Measurements from ENCODE around the gene TMEM243. TPM values are rescaled to one million over a fixed set of nuclear protein-coding genes. Genes with fewer than 3 reads are reported as not detected.

The TMEM243 gene
- total RNA-seq, 1 experiment from 2014 or later: 24.2 TPM

- peaks cover 13% of the 10 kb centered on the region for H3K27me3 Mint-ChIP-seq (ENCODE audit: insufficient read depth, unreplicated experiment)
- Histone ChIP-seq H3K9me3 (no peaks in the 10 kb centered on the region), H3K4me3 (ENCODE audit: low read depth, low read length) (no peak overlapping the region), H3K36me3 (ENCODE audit: control insufficient read depth, insufficient read depth, low read length) (no peaks in the 10 kb centered on the region), H3K27me3 (replicated peaks; ENCODE audit: control insufficient read depth, insufficient read depth, low read length) (no peaks in the 10 kb centered on the region; the same call in 1 of the 2 replicates), H3K4me1 (peaks cover 5% of the 10 kb centered on the region)
- no TSS peak for BruUV-seq (replicated peaks)
- POLR2A ChIA-PET: no interaction called here
- intact Hi-C loops (cut with micrococcal nuclease; ENCODE audit: unreplicated experiment): loop anchor here (10.0 kb wide), 1 partner anchor 189 kb away; no protein-coding TSS in a partner anchor
- H3K4me3 Mint-ChIP-seq (ENCODE audit: unreplicated experiment): no peak overlapping the region
- H3K27ac Mint-ChIP-seq (ENCODE audit: unreplicated experiment): no peak overlapping the region
- H3K9me3 Mint-ChIP-seq (ENCODE audit: unreplicated experiment): no peaks in the 10 kb centered on the region
- no peak for DNase-seq
- no peaks in the 10 kb centered on the region for H3K36me3 Mint-ChIP-seq (ENCODE audit: insufficient read depth, unreplicated experiment)
- TF ChIP-seq CTCF (IDR thresholded peaks at IDR 0.05; ENCODE audit: insufficient read depth in 1 of 2, low read depth in 1 of 2, low read length in 1 of 2, severe bottlenecking in 1 of 2, unreplicated experiment in 1 of 2): no peak
- CTCF ChIA-PET: no interaction called here
- peaks cover 8% of the 10 kb centered on the region for H3K4me1 Mint-ChIP-seq (ENCODE audit: low read depth, unreplicated experiment)
These were observed 6.2 kb upstream of the TMEM243 start for GRCh38 chr7:87225696-87226095.

GRCh38 chr7:87223666-87224065, 4.1 kb upstream of the TMEM243 start:
- DNase-seq: no peak
- CTCF ChIA-PET: no interaction called here
- H3K4me1 Mint-ChIP-seq (ENCODE audit: low read depth, unreplicated experiment): peaks cover 8% of the 10 kb centered on the region
- Histone ChIP-seq H3K4me3 (ENCODE audit: low read depth, low read length) (no peak overlapping the region), H3K36me3 (ENCODE audit: control insufficient read depth, insufficient read depth, low read length) (no peaks in the 10 kb centered on the region), H3K9me3 (no peaks in the 10 kb centered on the region), H3K27me3 (replicated peaks; ENCODE audit: control insufficient read depth, insufficient read depth, low read length) (no peaks in the 10 kb centered on the region), H3K4me1 (peaks cover 5% of the 10 kb centered on the region)
- intact Hi-C loops (cut with micrococcal nuclease; ENCODE audit: unreplicated experiment): loop anchor here (10.0 kb wide), 1 partner anchor 191 kb away; no protein-coding TSS in a partner anchor
- no peak for TF ChIP-seq CTCF (IDR thresholded peaks at IDR 0.05; ENCODE audit: insufficient read depth in 1 of 2, low read depth in 1 of 2, low read length in 1 of 2, severe bottlenecking in 1 of 2, unreplicated experiment in 1 of 2)
- no peaks in the 10 kb centered on the region for H3K9me3 Mint-ChIP-seq (ENCODE audit: unreplicated experiment)
- peaks cover 14% of the 10 kb centered on the region for H3K36me3 Mint-ChIP-seq (ENCODE audit: insufficient read depth, unreplicated experiment)
- POLR2A ChIA-PET: no interaction called here
- H3K4me3 Mint-ChIP-seq (ENCODE audit: unreplicated experiment): no peak overlapping the region
- BruUV-seq (replicated peaks): no TSS peak
- no peak overlapping the region for H3K27ac Mint-ChIP-seq (ENCODE audit: unreplicated experiment)
- peaks cover 13% of the 10 kb centered on the region for H3K27me3 Mint-ChIP-seq (ENCODE audit: insufficient read depth, unreplicated experiment)

GRCh38 chr7:87220734-87221215, 1.2 kb upstream of the TMEM243 start:
- CTCF ChIA-PET: interaction anchor here (0.7 to 1.1 kb wide), 4 partner anchors 16 to 125 kb away, joined by 3 to 4 read pairs (median 4); partner anchors contain the start of genes CROT and DMTF1
- Histone ChIP-seq H3K9me3 (no peaks in the 10 kb centered on the region), H3K36me3 (ENCODE audit: control insufficient read depth, insufficient read depth, low read length) (no peaks in the 10 kb centered on the region), H3K4me3 (ENCODE audit: low read depth, low read length) (peak overlapping the region; percentile 66), H3K27me3 (replicated peaks; ENCODE audit: control insufficient read depth, insufficient read depth, low read length) (no peaks in the 10 kb centered on the region), H3K4me1 (peaks cover 5% of the 10 kb centered on the region)
- peak in 1 of 2 experiments; percentile 32 for DNase-seq
- POLR2A ChIA-PET: interaction anchor here (0.8 to 3.2 kb wide), 2 partner anchors 67 to 125 kb away, joined by 4 to 19 read pairs; partner anchors contain the start of genes CROT and DMTF1
- peak overlapping the region; percentile 97 for H3K4me3 Mint-ChIP-seq (ENCODE audit: unreplicated experiment)
- peak overlapping the region; percentile 74 for H3K27ac Mint-ChIP-seq (ENCODE audit: unreplicated experiment)
- TF ChIP-seq CTCF (IDR thresholded peaks at IDR 0.05; ENCODE audit: insufficient read depth in 1 of 2, low read depth in 1 of 2, low read length in 1 of 2, severe bottlenecking in 1 of 2, unreplicated experiment in 1 of 2): no peak
- H3K4me1 Mint-ChIP-seq (ENCODE audit: low read depth, unreplicated experiment): peaks cover 8% of the 10 kb centered on the region
- BruUV-seq (replicated peaks): no TSS peak
- no peaks in the 10 kb centered on the region for H3K9me3 Mint-ChIP-seq (ENCODE audit: unreplicated experiment)
- intact Hi-C loops (cut with micrococcal nuclease; ENCODE audit: unreplicated experiment): loop anchor here (1.0 to 10.0 kb wide), 3 partner anchors 18 to 194 kb away; partner anchors contain the start of gene DMTF1
- H3K36me3 Mint-ChIP-seq (ENCODE audit: insufficient read depth, unreplicated experiment): peaks cover 18% of the 10 kb centered on the region
- peaks cover 4% of the 10 kb centered on the region for H3K27me3 Mint-ChIP-seq (ENCODE audit: insufficient read depth, unreplicated experiment)
